Measurements from ENCODE around the gene MTHFD2L. TPM values are rescaled to one million over a fixed set of nuclear protein-coding genes. Genes with fewer than 3 reads are reported as not detected.

Gene MTHFD2L
- total and polyA plus RNA-seq, 2 of the 8 experiments (the other 6 are each of a cell fraction or from before 2014, with no cell fraction given), result 5.4 to 15.0 TPM

- TF ChIP-seq CHD7 (IDR thresholded peaks at IDR 0.05; ENCODE audit: insufficient replicate concordance, low read length), result no peak
- no peak for TF ChIP-seq POLR2AphosphoS5 (IDR thresholded peaks at IDR 0.05; ENCODE audit: low read depth, low read length)
- no peak for TF ChIP-seq RFX5 (IDR thresholded peaks at IDR 0.05; ENCODE audit: borderline replicate concordance, low read depth, low read length)
These were observed 79.6 kb downstream of the MTHFD2L start (continued) for GRCh38 chr4:74237425-74237966.

Measured in H1 (cell line).